AG09319 (cell line): ENCODE results near the gene KPNA6.

Experiments used
- DNase-seq: peaks from one replicate; pipeline ENCODE4 v3.0.0-alpha.2; 2010; ENCODE audit warnings: low read depth; ENCODE audit errors: extremely low read depth
- CTCF ChIP-seq: IDR thresholded peaks from 2 replicates; pipeline ENCODE4 v1.5.1; 2011; ENCODE audit warnings: low read depth, mild to moderate bottlenecking, inconsistent platforms, low read length, moderate library complexity

The KPNA6 gene

GRCh38 chr1:32179443-32180185 lies 71.8 kb downstream of the KPNA6 start, which contains the start of gene TXLNA:
TSS of gene TXLNA (plus strand) at chr1:32179675. CDS start at chr1:32180346, 671 bp downstream.
- peak; percentile 2 for TF ChIP-seq CTCF
- peak; percentile 78 for DNase-seq

GRCh38 chr1:32180186-32181060 lies 72.6 kb downstream of the KPNA6 start:
- no peak for TF ChIP-seq CTCF
- DNase-seq: no peak

- no peak for TF ChIP-seq CTCF
- DNase-seq: no peak
These were observed 73.2 kb downstream of the KPNA6 start for GRCh38 chr1:32181065-32181464.

GRCh38 chr1:32181563-32181962 lies 73.7 kb downstream of the KPNA6 start:
- no peak for TF ChIP-seq CTCF
- no peak for DNase-seq

GRCh38 chr1:32182060-32182459 lies 74.2 kb downstream of the KPNA6 start:
- TF ChIP-seq CTCF: no peak
- DNase-seq: no peak

- no peak for TF ChIP-seq CTCF
- no peak for DNase-seq
These were observed 76.8 kb downstream of the KPNA6 start for GRCh38 chr1:32184650-32185049.

- no peak for DNase-seq
- TF ChIP-seq CTCF: no peak
These were observed 78.2 kb downstream of the KPNA6 start for GRCh38 chr1:32186077-32186476.
